DMS153 treated with DMSO at 0.1 percent for 48 hours (cell line): ENCODE results near the gene SLC35E2B.

Experiments used
- DNase-seq: peaks from one replicate; lab custom pipeline; 2025; ENCODE audit not compliant: unreplicated experiment; lab: John Stamatoyannopoulos, UW

Gene SLC35E2B

DNA sequence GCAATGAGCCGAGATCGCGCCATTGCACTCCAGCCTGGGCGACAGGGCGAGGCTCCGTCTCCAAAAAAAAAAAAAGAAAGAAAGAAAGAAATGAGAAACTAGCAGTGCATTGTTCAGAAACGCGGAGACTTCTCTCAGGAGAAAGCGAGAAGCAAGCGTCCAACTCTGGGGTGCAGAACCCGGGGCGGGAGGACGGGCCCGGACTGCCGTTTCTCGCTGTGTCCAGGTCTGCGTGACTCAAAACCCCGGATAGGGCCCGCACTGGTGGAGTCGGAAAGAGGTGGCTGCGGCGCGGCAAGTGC is 77.7 kb downstream of the SLC35E2B start:
- no peak for DNase-seq

DNA sequence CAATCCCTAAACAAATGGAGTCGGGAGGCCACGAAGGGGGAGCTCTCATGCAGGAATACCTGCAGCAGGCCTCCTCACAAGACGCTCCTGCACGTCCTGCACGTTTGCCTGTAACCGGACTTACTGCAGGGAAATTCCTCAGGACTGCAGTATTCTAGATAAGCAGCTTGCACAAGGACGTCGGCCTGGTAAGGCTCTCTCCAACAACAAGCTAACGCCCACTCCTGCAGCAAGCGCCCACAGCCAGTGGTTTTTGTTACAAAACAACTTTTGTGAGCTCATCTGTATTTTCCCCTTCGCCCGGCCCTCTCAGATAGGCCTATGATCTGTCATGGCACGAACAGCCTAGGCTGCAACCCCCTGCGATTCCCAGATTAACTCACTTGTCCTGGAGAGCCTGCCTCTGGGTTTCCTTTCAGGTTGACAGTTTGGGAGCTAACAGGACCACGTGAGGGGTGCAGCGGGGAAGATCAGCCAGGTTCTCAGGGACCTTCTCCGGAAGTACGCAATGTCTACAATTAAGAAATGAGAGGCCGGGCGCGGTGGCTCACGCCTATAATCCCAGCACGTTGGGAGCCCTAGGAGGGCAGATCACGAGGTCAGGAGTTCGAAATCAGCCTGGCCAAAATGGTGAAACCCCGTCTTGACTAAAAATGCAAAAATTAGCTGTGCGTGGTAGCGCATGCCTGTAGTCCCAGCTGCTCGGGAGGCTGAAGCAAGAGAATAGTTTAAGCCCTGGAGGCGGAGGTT is 78.2 kb downstream of the SLC35E2B start:
- DNase-seq, result no peak

DNA sequence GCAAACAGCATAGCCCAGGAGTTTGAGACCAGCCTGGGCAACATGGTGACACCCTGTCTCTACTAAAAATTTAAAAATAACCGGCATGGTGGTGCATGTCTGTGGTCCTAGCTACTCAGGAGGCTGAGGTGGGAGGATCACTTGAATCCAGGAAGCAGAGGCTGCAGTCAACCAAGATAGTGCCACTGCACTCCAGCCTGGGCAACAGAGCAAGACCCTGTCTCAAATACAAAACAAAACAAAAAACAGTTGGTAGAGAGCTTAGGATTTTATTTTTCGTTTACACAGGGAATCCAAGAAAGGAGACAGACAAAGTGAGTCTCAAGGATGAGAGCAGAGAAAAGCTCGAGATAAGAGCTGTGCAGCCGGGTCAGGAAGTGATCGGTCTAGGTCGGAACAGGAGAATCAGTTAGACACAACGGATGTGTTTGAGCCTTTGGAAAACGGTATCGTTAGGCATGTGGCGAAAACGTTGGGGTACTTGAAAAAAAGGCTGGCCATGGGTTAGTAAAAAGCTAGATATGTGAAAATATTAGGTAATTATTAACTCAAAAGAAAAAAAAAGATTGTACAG is 79.0 kb downstream of the SLC35E2B start:
- DNase-seq, result no peak

DNA sequence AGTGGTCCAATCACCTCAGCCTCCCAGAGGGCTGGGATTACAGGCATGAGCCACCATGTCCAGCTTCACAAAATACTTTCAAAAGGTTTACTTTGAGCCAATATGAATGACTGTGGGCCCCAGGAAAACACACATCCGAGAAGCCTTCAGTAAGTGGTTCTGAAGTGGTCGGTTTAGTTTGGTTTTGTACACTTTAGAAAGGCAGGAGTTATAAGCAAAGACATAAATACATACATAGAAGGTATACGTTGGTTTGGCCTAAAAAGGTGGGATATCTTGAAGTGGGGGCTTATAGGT is 80.5 kb downstream of the SLC35E2B start:
- no peak for DNase-seq

DNA sequence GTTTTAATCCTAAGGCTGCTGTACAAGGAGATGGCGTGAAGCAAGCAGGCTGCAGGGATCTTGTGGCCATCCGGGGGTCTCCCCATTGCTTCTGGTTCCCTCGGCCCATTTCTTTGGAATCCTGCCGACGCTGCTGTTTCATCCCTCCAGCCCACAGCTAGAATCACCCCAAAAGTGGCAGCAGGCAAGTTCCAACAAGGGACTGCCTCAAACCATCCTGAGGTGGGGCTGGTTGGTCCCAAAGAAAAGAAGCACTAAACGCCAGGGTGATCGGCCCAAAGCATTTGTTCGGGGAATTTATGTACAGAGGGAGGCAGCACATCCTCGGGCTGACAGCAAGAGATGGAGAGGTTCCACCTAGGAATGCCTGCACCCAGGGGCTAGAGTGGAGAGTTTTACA is 81.8 kb downstream of the SLC35E2B start:
- DNase-seq, result no peak

DNA sequence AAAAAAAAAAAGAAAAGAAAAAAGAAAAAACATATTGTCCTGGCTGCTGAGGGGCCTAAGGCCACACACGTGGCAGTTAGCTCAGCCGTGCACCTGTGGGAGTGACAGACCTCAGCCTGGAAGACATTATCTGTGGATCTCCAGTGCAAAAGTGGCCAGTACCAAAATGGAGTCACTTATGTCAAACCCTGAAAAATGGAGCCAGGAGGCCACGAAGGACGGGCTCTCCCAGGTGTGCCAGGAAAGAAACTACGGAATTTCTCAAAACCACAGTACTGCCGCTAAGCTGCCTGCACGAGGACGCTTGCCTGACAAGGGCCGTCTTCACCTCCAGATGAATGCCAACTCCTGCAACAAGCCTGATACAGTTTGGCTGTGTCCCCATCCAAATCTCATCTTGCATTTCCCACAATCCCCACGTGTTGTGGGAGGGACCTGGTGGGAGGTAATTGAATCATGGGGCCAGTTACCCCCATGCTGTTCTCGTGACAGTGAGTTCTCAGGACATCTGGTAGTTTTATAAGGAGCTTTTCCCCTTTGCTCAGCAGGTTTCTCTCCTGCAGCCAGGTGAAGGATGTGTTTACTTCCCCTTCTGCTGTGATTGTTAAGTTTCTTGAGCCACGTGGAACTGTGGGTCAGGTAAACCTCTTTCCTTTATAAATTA is 82.6 kb downstream of the SLC35E2B start:
- DNase-seq, result no peak
